ENCODE results near the gene ACAA1.
"Not testable (repeated sequence)": the region's sequence is repeated elsewhere in the genome, so short reads cannot be mapped to it uniquely, and the experiment has no call there.

ACAA1 gene

DNA sequence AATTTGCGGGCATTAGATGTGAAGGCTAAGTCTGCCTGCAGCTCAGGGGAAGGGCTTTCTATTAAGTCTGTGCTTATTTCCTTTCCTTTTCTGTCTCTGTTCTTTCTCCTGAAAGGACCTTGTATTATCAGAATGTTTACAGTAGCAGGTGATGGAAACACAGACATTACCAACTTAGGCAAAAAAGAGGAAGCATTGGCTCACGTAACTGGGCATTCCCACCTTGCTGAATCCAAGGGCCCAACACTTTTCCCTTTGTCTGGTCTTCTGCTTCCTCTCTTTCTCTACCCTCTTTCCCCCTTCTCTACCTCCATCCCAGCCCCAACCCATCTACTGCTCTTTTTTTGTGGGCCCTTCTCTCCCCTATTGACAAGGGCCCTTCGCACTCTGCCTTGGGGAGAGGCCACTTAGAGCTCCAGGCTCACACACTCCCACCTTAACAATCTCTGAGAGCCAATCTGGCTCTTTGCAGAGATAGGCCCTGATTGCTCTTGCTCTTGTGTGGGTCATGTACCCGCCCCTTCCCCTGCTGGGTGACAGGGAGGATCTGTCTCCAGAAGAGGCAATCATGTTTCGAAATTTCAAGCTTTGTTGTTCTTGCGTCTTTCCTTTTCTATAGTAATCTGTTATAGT lies 35.0 kb downstream of the ACAA1 start:
- DNase-seq = no peak

DNA sequence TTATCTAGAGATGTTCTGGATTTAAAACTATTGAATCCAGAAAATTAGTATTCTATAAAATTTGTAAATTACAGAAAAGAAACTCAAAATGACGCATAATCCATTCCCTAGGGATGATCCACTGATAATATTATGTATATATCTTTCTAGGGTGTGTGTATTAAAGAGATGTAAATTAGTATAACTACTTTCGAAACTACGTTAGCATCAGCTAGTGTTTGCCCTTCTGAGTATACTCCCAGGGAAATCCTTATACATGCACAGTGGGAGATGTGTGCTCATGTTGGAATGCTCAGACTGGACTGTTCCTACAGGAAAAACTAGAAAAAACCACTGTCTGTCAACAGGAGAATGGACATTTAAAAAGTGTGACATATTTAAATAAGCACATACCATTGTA lies 36.4 kb downstream of the ACAA1 start:
- no peak for DNase-seq

DNA sequence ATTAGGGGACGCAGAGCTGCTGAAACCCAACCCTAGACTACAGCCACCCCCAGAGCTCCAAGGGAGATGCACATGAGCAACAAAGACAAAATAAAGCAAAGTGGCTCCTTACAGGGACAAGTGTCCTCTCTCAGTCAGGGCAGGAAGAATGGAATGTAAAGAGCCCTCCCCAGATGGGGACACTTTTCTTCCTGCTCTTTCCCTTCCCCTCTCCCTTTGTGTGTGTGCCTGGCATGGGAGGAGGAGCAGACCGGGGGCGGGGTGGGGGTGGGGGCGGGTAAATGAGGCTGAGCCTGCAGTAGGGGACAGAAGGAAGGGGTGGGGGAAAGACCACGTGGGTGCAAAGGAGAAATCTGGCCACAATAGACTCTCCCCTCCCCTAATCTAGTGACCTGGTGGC lies 37.4 kb downstream of the ACAA1 start:
- no peak for DNase-seq

DNA sequence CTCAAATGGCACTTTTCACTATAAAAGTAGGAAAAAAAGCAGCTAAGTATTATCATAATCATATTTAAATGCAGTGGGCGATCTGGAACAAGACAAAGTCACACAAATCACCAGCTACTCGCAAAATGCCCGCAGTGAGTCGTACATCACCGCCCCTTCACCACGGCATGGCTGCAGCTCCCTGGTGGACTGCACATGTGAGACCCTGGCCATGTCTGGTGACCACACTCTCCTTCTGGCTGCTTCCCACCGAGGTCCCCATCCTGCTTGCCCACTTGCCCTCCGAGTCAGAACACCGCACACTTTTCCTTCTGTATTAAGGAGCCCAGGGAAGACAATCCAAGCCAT lies 38.6 kb downstream of the ACAA1 start:
- DNase-seq = no peak

DNA sequence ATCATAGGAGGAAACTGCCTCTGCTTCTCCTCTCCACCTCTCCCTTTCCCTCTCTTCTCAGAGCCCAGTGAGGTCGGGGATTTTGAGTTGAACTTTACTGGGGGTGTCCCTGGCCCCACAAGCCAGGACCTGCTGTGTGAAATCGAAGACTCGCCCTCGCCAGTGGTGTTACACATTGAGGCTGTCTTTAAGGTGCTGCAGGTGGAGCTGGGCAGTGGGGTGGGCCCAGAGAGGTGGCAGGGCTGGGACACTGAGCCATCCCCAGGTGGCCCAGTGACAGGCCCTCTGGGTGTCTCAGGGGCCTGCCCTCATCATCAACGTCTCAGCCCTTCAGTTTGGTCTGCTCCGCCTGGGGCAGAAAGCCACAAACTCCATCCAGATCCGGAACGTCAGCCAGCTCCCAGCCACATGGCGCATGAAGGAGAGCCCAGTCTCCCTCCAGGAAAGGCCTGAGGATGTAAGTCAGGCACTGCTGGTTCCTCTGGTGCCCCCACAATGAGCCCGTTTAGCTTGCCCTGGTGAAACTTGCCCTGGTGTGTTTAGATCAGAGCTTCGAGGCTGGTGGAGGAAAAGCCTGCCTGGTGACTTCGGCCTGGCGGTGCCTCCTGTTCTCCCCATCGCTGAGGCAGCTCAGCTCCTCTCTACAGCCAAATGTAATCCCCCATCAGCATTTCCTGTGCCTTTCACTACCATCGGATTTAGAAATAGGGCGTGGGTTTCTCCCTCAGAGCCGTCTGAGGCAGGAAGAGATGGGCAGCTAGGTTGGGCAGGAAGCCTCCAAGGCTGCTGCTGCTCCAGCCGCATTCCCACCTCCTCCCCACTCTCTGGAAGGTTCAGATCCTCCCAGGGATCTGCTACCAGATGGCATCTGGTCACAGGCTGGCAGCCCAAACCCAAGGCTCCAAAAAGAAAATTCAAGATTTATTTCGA lies 39.2 kb downstream of the ACAA1 start:
- no peak for DNase-seq

DNA sequence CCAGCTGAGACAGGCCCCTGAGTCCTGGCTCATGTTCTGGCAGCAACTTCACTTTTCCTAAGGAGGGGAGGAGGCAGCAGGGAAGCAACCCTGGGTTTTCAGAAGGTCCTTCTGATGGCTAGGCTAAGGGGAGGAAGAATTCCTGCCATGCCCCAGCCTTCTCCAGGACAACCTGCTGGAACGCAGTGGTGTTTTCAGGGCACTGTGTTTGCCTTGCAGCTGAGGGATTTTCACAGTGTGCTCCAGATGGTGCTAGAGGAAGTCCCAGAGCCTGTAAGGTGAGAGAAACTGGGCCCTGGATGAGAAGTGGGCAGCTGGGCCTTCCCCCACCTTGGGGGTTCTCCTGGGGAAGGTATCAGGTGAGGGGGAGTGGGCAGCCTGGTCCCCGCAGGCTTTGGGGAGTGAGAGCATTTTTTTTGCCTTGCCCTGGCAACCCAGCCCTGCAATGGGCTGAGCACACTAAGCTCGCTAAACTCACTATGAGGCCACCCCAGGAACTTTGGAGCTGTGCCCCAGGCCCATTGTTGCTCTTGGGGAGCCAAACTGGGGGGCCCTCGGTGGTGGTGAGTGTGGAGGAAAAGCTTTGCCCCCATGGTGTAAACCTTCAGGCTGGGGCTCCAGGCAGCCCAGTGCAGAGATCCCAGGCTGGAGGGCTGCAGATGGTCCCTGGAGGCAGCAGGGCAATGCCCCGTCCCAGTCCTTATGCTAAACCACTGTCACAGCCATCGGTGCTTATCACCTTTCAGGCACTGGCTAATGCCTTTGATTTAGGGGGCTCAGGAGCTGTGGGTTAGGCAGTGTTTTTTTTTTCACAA lies 41.1 kb downstream of the ACAA1 start:
- DNase-seq = no peak

DNA sequence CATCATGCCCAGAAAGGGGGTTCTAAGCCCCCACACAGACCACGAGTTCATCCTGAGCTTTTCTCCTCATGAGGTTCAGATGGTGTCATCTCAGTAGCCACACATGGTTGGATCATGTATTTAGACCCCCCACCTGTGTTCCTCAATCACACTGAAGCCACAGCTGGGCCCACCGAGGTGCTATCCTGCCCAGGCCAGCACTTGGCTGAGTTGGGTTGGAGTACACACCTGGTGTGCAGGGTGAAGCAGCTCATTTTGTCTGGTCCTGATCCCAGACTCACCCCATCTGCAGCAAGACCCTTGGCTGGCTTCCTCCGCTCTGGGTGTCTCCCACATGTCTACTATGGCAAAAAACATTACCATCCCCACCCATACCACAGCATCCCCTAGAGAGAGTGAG lies 41.9 kb downstream of the ACAA1 start:
- DNase-seq = no peak

DNA sequence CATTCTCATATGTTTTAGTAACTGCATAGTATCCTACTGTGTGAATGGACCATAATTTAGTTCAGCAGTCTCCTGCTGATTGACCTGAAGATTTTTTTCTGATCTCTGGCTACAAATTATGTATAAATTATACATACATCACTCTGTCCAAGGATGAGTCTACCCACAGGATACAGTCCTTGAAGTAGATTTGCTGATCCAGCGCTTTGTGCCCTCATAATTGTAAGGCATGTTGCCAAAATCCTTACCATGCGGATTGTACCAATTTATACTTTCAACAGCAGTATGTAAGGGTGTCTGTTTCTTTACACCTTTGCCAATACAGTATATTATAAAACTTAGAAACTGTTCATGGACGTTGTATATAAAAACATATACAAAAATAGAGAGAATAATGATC lies 46.5 kb downstream of the ACAA1 start:
- DNase-seq = no peak

DNA sequence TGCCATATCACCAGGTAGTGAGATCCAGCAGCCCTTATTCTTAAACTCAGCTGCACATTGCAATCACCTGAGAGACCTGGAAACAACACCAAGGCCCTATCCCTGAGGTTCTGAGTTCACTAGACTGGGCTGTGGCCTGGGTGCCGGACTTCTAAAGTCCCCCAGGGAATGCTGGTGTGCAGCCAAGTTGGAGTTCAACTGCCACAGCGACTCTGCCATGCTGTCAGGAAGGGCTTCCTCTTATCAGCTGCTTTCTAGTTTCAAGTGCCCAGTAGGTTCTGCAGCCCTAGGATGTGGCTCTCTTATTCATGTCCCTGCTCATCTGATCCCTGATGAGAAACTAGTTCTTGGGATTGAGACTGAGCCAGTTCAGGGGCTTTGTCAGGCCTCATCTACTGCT lies 47.8 kb downstream of the ACAA1 start:
- no peak for DNase-seq

DNA sequence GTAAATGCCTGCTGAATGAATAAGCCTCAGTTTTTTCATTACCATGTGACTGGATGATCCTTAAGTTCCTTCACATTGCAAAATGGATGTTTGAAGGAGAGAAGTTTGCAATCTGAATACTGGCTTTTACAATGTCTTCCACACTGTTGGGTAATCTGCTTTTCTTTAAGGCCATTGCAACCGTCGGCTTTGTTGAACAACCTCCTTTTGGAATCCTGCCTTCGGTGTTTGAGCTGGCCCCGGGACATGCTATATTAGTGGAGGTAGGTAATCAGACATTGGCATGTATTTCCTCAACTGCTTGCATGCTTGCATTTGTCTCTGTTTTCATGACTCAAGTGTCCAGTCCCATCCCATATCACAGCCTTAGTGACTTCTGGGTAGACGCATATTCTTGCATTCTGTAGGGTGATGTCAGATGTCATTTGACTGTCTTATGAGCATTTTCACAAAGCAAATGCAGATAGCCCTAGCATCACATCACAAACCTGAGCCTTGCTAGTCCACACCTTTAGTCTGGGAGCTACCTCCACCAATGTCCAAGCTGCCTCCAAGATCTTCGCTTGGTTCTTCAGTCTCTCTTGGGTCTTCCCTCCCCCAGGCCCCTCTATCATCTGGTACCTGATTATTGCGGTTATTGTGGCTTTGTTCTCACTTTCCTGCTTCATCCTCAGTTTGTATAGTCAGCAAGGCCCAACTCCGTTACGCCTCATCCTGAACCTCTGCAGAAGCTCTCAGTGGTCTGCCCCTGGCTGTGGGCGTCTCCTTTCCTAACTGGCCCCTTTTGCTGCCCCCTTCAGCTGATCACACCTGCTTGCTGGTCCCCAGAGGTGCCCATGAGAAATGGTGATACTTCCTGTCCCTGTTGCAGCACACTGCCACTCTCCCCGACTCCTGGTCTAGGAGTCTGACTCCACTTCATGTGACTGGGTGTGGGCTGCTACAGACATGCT lies 48.5 kb downstream of the ACAA1 start:
- no peak for DNase-seq

DNA sequence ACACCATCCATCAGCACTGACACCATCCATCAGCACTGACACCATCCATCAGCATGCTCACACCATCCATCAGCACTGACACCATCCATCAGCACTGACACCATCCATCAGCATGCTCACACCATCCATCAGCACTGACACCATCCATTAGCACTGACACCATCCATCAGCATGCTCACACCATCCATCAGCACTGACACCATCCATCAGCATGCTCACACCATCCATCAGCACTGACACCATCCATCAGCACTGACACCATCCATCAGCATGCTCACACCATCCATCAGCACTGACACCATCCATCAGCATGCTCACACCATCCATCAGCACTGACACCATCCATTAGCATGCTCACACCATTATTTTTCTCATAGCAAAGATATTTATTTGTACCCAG lies 49.6 kb downstream of the ACAA1 start:
- not testable (repeated sequence) for DNase-seq

DNA sequence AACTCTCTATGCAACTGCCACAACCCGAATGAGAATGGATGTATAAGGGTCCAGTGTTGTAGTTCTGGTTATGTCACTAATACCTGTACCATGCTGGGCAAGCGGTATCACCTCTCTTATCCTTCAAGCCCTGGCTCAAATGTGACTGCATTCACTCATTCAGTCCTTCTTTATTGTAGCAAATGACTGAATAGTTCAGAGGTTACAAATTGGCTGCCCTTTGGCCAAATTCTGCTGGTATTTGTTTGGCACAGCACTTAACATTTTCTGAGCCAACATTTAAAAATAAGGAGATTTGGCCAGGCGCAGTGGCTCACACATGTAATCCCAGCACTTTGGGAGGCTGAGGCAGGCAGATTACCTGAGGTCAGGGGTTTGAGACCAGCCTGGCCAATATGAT lies 50.4 kb downstream of the ACAA1 start:
- DNase-seq = no peak

DNA sequence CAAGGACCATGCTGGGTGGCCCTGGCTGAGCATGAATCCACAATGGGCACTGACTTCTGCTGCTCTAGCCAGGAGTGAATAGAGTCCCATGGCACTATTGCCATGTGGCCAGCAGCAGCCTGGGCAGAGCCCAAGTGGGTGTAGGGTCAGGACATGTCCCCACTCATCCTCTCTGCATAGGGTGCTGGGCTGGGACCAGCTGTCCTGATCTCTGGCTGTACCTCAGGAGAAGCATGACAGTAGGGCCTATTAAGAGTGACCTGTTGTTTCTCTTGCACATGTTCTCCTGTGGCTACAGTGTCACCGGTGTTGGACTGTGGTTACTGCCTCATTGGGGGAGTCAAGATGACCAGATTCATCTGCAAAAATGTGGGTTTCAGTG lies 51.0 kb downstream of the ACAA1 start:
- DNase-seq = no peak

DNA sequence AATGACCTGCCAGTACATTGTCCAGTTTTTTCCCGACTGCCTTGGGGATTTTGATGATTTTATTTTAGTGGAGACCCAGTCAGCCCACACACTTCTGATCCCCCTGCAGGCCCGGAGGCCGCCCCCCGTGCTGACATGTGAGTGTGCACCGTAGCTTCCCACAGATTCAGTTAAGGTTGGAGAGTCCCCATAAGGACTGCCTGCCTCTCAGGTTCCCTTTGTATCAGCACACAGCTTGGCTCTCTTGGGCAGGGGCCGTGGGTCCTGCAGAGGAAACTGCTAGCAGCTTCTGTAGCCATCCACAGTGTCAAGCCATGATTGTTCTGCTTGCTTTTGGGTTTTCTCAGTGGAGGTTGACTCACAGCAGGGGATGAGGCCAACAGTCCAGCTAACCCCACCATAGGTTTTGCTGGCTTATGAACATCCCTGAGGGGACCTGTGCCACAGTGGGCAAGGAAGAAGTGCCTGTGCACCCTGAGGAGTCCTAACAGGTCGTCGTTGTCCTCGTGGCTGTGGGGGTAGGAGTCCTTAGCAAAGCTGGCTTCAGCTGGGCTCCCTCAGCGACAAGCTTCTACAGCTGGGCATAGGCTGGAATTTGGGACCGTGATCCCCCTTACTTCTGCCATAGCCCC lies 51.5 kb downstream of the ACAA1 start:
- no peak for DNase-seq

DNA sequence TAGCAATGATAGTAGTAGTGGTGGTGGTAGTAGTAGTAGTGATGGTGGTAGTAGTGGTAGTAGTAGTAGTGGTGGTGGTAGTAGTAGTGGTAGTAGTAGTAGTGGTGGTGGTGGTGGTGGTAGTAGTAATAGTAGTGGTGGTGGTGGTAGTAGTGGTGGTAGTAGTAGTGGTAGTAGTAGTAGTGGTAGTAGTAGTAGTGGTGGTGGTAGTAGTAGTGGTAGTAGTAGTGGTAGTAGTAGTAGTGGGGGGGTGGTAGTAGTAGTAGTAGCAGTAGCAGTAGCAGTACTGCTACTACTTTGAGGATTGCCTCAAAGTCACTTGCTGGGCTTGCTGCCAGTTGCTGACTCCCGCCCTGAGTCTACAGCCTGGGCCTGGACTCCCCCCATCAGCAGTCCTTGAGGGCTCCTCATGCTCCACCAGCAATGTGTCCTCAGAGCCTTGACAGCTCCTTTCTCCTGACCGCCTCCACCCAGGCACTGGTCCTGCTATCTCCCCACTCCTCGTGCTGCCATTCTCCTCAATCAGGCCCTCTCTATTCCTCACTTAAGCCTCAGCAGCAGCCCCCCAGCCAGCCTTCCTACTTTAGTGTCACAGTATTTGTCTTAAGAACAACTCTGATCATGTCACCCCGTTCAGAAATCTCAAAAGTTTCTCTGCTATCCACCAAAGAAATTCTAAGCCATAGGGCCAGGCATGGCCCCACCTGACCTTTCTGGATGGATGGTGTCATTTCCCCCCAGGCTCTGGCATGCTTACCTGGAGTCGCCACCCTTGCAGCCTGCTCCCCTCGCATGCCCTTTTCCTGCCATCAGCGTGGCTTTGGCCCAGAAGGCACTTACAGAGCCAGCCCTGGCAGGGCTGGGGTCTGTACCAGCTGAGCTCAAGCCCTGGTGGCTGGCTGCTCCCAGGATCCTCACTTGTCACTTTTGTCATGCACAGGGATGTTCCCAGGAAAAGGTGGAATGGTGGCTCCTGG lies 52.3 kb downstream of the ACAA1 start:
- DNase-seq = no peak

DNA sequence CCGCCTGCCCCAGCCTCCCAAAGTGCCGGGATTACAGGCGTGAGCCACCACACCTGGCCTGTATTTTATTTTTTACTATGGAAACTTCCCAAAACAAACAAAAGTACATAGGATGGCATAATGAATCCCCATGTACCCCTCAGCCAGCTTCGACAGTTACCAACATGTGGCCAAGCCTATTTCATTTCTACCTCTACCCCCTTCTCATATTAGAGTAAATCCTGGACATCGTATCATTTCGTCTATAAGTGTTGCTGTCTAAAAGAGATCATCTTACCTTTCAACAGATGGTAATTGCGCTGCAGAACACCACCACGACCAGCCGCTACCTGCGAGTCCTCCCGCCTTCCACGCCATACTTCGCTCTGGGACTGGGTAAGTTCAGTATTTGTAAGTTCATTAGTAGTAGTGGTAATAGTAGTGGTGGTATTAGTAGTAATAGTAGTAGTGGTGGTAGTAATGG lies 53.0 kb downstream of the ACAA1 start:
- DNase-seq = no peak

DNA sequence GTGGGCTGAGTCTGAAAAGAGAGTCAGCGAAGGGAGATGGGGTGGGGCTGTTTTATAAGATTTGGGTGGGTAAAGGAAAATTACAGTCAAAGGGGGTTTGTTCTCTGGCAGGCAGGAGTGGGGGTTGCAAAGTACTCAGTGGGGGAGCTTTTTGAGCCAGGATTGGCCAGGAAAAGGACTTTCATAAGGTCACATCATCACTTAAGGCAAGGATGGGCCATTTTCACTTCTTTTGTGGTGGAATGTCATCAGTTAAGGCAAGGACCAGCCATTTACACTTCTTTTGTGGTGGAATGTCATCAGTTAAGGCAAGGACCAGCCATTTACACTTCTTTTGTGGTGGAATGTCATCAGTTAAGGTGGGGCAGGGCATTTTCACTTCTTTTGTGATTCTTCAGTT lies 53.7 kb downstream of the ACAA1 start:
- not testable (repeated sequence) for DNase-seq

DNA sequence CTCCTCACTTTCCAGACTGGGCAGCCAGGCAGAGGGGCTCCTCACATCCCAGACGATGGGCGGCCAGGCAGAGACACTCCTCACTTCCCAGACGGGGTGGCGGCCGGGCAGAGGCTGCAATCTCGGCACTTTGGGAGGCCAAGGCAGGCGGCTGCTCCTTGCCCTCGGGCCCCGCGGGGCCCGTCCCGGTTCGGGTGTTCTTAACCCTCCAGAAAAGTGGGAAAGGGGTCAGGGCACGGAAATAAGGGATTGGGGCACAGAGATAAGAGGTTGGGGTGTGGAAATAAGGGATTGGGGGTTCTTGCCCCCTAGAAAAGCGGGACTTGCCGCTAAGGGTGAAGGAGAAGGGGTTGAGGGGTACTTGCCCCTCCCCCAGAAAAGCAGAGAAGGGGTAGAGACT lies 54.6 kb downstream of the ACAA1 start:
- DNase-seq = not testable (repeated sequence)

DNA sequence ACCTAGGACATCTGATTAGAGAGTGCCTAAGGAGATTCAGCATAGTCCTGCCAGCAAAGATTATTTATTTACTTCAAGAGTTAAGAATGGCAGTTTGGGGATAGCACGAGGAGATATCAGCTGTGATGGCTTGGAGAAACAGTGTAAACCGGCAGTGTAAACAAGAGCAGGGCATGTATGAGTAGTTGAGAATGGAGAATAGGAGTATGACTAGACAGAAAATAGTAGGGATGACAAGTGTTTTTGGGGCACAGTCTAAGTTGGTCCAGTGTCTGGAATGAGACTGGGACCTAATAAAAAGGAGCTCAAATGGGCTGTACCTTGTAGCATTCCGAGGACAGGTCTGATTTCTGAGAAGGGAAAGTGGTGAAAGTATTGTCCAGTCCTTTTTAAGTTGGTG lies 59.9 kb downstream of the ACAA1 start:
- DNase-seq = not testable (repeated sequence)
